Measurements from ENCODE around the gene OPRD1. TPM values are rescaled to one million over a fixed set of nuclear protein-coding genes. Genes with fewer than 3 reads are reported as not detected.
A peak's percentile ranks its signal among the peaks of the same experiment; 100 is the strongest.
"Not testable (repeated sequence)": the region's sequence is repeated elsewhere in the genome, so short reads cannot be mapped to it uniquely, and the experiment has no call there.

The OPRD1 gene
- total RNA-seq, 1 experiment from 2014 or later, result 0.52 TPM

GRCh38 chr1:28813931-28814465 lies 2.0 kb downstream of the OPRD1 start:
- Histone ChIP-seq H3K27me3 (ENCODE audit: control insufficient read depth, insufficient read depth, low read length) (peaks cover 39% of the 10 kb centered on the region), H3K4me3 (ENCODE audit: insufficient read depth, low read depth, low read length) (no peak overlapping the region), H3K36me3 (replicated peaks; ENCODE audit: control insufficient read depth, insufficient read depth, low read length) (no peaks in the 10 kb centered on the region)
- no peak for DNase-seq

- Histone ChIP-seq H3K27me3 (ENCODE audit: control insufficient read depth, insufficient read depth, low read length) (peaks cover 33% of the 10 kb centered on the region), H3K36me3 (replicated peaks; ENCODE audit: control insufficient read depth, insufficient read depth, low read length) (no peaks in the 10 kb centered on the region), H3K4me3 (ENCODE audit: insufficient read depth, low read depth, low read length) (no peak overlapping the region)
- DNase-seq, result peak; percentile 53
Measured at GRCh38 chr1:28815533-28816185, 3.7 kb downstream of the OPRD1 start.

- H3K4me3 ChIP-seq (ENCODE audit: insufficient read depth, low read depth, low read length), result no peak overlapping the region
- peaks cover 20% of the 10 kb centered on the region for H3K27me3 ChIP-seq (ENCODE audit: control insufficient read depth, insufficient read depth, low read length)
- DNase-seq, result no peak
- no peaks in the 10 kb centered on the region for H3K36me3 ChIP-seq (replicated peaks; ENCODE audit: control insufficient read depth, insufficient read depth, low read length)
Measured at GRCh38 chr1:28817133-28817532, 5.2 kb downstream of the OPRD1 start.

GRCh38 chr1:28819020-28819419 lies 7.0 kb downstream of the OPRD1 start:
- DNase-seq, result no peak
- H3K36me3 ChIP-seq (replicated peaks; ENCODE audit: control insufficient read depth, insufficient read depth, low read length), result no peaks in the 10 kb centered on the region
- peaks cover under 1% of the 10 kb centered on the region; the same call in 1 of the 2 replicates for H3K27me3 ChIP-seq (ENCODE audit: control insufficient read depth, insufficient read depth, low read length)
- H3K4me3 ChIP-seq (ENCODE audit: insufficient read depth, low read depth, low read length), result no peak overlapping the region

- DNase-seq, result no peak
- Histone ChIP-seq H3K27me3 (ENCODE audit: control insufficient read depth, insufficient read depth, low read length) (no peaks in the 10 kb centered on the region), H3K36me3 (replicated peaks; ENCODE audit: control insufficient read depth, insufficient read depth, low read length) (no peaks in the 10 kb centered on the region), H3K4me3 (ENCODE audit: insufficient read depth, low read depth, low read length) (no peak overlapping the region)
Measured at GRCh38 chr1:28822799-28823198, 10.8 kb downstream of the OPRD1 start.

GRCh38 chr1:28824061-28824460 lies 12.1 kb downstream of the OPRD1 start:
- not testable (repeated sequence) for H3K36me3 ChIP-seq (replicated peaks; ENCODE audit: control insufficient read depth, insufficient read depth, low read length); DNase-seq; H3K4me3 ChIP-seq (ENCODE audit: insufficient read depth, low read depth, low read length); H3K27me3 ChIP-seq (ENCODE audit: control insufficient read depth, insufficient read depth, low read length)

GRCh38 chr1:28828227-28828858 lies 16.4 kb downstream of the OPRD1 start:
- not testable (repeated sequence) for H3K36me3 ChIP-seq (replicated peaks; ENCODE audit: control insufficient read depth, insufficient read depth, low read length); DNase-seq; H3K4me3 ChIP-seq (ENCODE audit: insufficient read depth, low read depth, low read length); H3K27me3 ChIP-seq (ENCODE audit: control insufficient read depth, insufficient read depth, low read length)

GRCh38 chr1:28830814-28831213 lies 18.8 kb downstream of the OPRD1 start:
- no peaks in the 10 kb centered on the region for H3K36me3 ChIP-seq (replicated peaks; ENCODE audit: control insufficient read depth, insufficient read depth, low read length)
- DNase-seq, result peak; percentile 48
- H3K4me3 ChIP-seq (ENCODE audit: insufficient read depth, low read depth, low read length), result no peak overlapping the region
- H3K27me3 ChIP-seq (ENCODE audit: control insufficient read depth, insufficient read depth, low read length), result no peaks in the 10 kb centered on the region

- no peak for DNase-seq
- Histone ChIP-seq H3K27me3 (ENCODE audit: control insufficient read depth, insufficient read depth, low read length) (no peaks in the 10 kb centered on the region), H3K4me3 (ENCODE audit: insufficient read depth, low read depth, low read length) (no peak overlapping the region), H3K36me3 (replicated peaks; ENCODE audit: control insufficient read depth, insufficient read depth, low read length) (no peaks in the 10 kb centered on the region)
Measured at GRCh38 chr1:28832966-28833365, 21.0 kb downstream of the OPRD1 start.

GRCh38 chr1:28833381-28833780 lies 21.4 kb downstream of the OPRD1 start:
- no peaks in the 10 kb centered on the region for H3K36me3 ChIP-seq (replicated peaks; ENCODE audit: control insufficient read depth, insufficient read depth, low read length)
- H3K4me3 ChIP-seq (ENCODE audit: insufficient read depth, low read depth, low read length), result no peak overlapping the region
- DNase-seq, result no peak
- no peaks in the 10 kb centered on the region for H3K27me3 ChIP-seq (ENCODE audit: control insufficient read depth, insufficient read depth, low read length)

- Histone ChIP-seq H3K36me3 (replicated peaks; ENCODE audit: control insufficient read depth, insufficient read depth, low read length) (no peaks in the 10 kb centered on the region), H3K27me3 (ENCODE audit: control insufficient read depth, insufficient read depth, low read length) (no peaks in the 10 kb centered on the region), H3K4me3 (ENCODE audit: insufficient read depth, low read depth, low read length) (no peak overlapping the region)
- DNase-seq, result no peak
Measured at GRCh38 chr1:28835237-28835650, 23.3 kb downstream of the OPRD1 start.

- H3K27me3 ChIP-seq (ENCODE audit: control insufficient read depth, insufficient read depth, low read length), result no peaks in the 10 kb centered on the region
- no peak for DNase-seq
Measured at GRCh38 chr1:28836421-28836956, 24.5 kb downstream of the OPRD1 start.

GRCh38 chr1:28840928-28841544 lies 29.1 kb downstream of the OPRD1 start:
- no peaks in the 10 kb centered on the region for H3K27me3 ChIP-seq (ENCODE audit: control insufficient read depth, insufficient read depth, low read length)
- no peaks in the 10 kb centered on the region for H3K36me3 ChIP-seq (replicated peaks; ENCODE audit: control insufficient read depth, insufficient read depth, low read length)
- DNase-seq, result peak; percentile 37
- no peak overlapping the region for H3K4me3 ChIP-seq (ENCODE audit: insufficient read depth, low read depth, low read length)

More at GRCh38 chr1:28836421-28836956, 24.5 kb downstream of the OPRD1 start:
- no peak overlapping the region for H3K4me3 ChIP-seq (ENCODE audit: insufficient read depth, low read depth, low read length)
- no peaks in the 10 kb centered on the region for H3K36me3 ChIP-seq (replicated peaks; ENCODE audit: control insufficient read depth, insufficient read depth, low read length)

- peak; percentile 59 for DNase-seq
- H3K36me3 ChIP-seq (replicated peaks; ENCODE audit: control insufficient read depth, insufficient read depth, low read length), result no peaks in the 10 kb centered on the region
- no peak overlapping the region for H3K4me3 ChIP-seq (ENCODE audit: insufficient read depth, low read depth, low read length)
- no peaks in the 10 kb centered on the region for H3K27me3 ChIP-seq (ENCODE audit: control insufficient read depth, insufficient read depth, low read length)
Measured at GRCh38 chr1:28845786-28846543, 34.0 kb downstream of the OPRD1 start.

All from H7 (cell line).